AG09319 (cell line): ENCODE data around the gene KIDINS220.

Source experiments
- DNase-seq: peaks from one replicate; pipeline ENCODE4 v3.0.0-alpha.2; 2010; ENCODE audit warnings: low read depth; ENCODE audit errors: extremely low read depth
- TF ChIP-seq, protein P1 (sequence below): IDR thresholded peaks from 2 replicates; pipeline ENCODE4 v1.5.1; 2011; ENCODE audit warnings: low read depth, mild to moderate bottlenecking, inconsistent platforms, low read length, moderate library complexity

KIDINS220 gene

DNA sequence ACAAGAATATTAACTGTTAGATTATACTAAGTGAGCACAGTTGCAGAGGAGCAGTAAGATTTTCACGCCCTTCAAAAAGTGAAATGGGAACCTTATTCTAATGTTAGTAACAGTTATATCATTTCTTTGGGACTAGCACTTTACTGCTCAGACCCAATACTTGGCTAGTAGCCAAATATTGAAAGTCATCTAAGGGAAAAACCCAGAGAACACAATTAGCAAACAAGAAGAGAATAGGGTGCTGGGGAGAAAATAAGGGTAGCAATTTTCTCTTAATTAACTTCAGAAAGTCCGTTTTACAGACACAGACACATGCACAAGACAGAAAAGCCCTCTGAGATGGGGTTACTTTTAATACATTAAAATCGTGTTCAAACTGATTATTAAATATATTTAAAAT lies 83.8 kb downstream of the KIDINS220 start:
- DNase-seq: no peak
- TF ChIP-seq, protein P1, sequence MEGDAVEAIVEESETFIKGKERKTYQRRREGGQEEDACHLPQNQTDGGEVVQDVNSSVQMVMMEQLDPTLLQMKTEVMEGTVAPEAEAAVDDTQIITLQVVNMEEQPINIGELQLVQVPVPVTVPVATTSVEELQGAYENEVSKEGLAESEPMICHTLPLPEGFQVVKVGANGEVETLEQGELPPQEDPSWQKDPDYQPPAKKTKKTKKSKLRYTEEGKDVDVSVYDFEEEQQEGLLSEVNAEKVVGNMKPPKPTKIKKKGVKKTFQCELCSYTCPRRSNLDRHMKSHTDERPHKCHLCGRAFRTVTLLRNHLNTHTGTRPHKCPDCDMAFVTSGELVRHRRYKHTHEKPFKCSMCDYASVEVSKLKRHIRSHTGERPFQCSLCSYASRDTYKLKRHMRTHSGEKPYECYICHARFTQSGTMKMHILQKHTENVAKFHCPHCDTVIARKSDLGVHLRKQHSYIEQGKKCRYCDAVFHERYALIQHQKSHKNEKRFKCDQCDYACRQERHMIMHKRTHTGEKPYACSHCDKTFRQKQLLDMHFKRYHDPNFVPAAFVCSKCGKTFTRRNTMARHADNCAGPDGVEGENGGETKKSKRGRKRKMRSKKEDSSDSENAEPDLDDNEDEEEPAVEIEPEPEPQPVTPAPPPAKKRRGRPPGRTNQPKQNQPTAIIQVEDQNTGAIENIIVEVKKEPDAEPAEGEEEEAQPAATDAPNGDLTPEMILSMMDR: no peak

DNA sequence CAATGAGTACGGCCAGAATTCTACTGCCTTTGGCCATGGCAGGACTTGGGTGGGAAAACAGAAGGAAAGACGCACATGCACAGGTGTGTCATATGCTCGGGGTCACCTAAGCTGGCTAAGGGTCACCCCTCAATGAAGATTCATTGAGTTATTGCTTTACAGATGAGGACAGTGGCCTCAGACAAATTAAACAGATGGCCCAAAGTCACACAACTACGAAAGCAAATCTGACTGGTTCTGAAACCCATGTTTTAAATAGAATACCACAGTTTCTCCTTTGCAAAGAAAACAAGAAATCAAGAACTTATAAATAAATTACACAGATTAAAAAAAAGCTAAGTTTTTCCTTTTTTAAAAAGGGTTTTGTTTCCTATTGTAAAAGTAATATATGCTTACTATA lies 85.0 kb downstream of the KIDINS220 start:
- no peak for DNase-seq
- TF ChIP-seq, protein P1: no peak

DNA sequence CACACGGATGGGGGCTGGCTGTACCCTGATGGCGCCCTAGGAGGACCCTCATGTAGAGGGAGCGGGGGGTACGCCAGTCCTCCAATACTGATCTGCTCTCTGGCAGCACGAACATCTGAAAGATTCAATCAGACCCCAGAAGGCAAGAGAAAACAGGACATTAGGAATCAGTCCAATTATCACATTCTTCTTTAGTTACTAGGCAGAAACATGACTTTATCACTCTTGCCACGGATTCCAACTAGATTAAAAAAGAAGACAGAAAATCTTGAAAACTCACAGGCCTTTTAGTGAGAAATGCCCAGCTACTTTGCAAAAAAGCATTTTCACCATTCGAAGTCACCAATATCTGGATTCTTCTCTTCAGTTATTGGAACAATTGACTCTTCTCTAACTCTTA lies 87.2 kb downstream of the KIDINS220 start:
- TF ChIP-seq, protein P1: no peak
- DNase-seq: no peak

DNA sequence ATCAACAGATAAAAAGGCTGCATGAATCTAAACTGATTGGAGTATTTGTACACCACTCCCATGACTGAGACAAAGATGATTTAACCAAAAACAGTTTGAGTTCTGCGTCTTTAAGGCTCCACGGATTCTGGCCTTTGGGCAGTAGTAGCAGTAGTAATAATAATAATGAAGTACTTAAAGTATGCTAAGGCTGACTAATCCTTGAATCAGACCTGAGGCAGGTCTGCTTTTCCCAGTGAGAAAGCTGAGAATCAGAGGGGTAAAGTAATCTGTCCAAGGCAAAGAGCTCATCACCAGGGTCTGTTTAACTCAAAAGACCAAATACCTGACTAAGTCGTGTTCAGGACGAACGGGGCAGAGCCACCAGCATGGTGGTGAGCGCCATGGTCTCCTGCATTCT lies 94.2 kb downstream of the KIDINS220 start:
- no peak for DNase-seq
- TF ChIP-seq, protein P1: no peak

DNA sequence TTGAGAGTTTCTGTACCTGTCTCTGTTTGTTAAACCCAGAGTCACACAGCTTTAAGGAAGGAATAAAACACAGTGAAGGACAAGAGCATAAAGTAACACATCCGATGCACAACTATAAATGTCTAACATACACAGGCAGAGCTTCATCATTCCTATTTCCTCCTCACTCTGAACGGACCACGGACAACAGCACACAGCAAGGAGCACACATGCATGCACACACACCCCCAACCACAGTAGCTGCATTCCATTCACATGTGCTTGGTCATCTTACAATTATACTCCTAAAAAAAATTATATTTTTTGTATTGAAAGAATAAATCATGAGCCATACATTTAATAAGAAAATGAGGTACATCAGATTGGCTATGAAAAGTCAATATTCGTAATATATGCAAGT lies 97.3 kb downstream of the KIDINS220 start:
- DNase-seq: no peak
- TF ChIP-seq, protein P1: no peak

DNA sequence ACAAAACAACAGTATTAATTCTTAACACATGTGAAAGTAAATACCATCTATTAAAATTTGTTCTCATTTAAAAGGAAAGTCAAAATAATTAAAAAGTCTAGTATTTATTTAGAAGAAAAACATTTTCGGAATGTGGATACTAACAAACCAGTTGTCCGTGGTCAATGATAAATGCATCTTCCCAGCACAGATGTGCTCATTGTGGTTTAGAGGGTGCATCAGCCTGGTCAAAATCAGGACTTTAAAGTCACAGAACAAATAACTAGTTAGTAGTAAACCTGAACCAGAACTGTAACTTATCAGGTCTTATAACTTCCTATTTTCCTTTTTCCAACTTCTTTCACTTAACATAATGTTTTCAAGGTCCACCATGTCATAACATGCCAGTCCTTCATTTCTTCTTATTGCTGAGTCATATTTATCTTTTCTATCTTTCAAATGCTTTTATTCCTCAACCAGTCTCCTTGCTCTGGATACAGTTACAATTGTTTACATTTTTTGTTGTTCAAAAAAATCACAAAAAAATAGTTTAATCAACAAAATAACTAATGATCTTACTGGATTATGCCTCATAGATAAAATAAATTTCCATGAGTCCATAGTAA lies 99.7 kb downstream of the KIDINS220 start:
- no peak for DNase-seq
- TF ChIP-seq, protein P1: no peak

DNA sequence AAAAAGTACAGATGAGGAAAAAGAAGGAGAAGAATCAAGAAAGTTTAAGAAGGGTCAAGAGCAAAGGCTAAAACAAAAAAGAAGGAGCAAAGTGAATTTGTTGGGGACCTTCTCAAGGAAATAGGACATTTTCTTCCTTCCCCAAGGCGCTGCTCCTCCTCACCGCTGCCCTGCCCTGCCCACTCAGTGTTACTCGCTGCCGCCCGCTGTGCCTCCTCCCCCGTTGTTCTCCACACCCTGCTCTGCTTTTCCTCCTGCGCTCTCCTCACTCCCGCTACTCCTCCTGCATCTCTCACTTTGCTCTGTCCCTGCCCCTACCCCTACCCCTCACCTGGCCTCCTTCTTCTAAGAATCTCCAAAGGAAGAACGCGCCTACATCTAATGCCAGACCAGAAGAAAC lies 104.8 kb downstream of the KIDINS220 start:
- TF ChIP-seq, protein P1: no peak

More for the DNA sequence above, 104.8 kb downstream of the KIDINS220 start:
- DNase-seq: no peak
